Measurements from ENCODE around the gene CKLF.
"Not testable (repeated sequence)": the region's sequence is repeated elsewhere in the genome, so short reads cannot be mapped to it uniquely, and the experiment has no call there.

CKLF gene, protein sequence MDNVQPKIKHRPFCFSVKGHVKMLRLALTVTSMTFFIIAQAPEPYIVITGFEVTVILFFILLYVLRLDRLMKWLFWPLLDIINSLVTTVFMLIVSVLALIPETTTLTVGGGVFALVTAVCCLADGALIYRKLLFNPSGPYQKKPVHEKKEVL

GRCh38 chr16:66552286-66553177 lies at the start of gene CKLF:
Gene CKLF, plus strand, starts transcription at chr16:66552576. Its CDS starts 140 bp downstream, at chr16:66552716.
- peak; percentile 81 for DNase-seq (ENCODE audit: low read depth)

GRCh38 chr16:66503030-66503429 lies 49.3 kb upstream of the CKLF start:
- DNase-seq (ENCODE audit: low read depth): no peak

DNA sequence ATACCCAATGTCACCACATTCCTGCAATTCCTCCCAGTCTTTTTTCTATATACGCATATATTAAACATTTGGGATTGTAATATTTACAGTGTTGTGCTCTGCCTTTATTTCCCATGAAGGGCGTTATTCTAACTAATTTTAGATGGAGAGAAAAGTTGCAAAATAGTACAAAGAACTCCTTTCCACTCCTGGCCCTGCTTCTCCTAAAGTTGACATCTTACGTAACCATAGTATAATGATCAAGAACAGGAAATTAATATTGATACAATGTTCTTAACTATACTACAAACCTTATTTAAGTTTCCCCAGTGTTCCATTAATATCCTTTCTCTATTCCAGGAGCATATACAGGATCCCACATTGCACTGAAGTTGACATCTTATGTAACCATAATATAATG lies 48.8 kb upstream of the CKLF start:
- no peak for DNase-seq (ENCODE audit: low read depth)

- DNase-seq (ENCODE audit: low read depth): no peak
These were observed 44.6 kb upstream of the CKLF start for GRCh38 chr16:66507731-66508239.

- DNase-seq (ENCODE audit: low read depth): no peak
These were observed 44.0 kb upstream of the CKLF start for GRCh38 chr16:66508248-66508913.

DNA sequence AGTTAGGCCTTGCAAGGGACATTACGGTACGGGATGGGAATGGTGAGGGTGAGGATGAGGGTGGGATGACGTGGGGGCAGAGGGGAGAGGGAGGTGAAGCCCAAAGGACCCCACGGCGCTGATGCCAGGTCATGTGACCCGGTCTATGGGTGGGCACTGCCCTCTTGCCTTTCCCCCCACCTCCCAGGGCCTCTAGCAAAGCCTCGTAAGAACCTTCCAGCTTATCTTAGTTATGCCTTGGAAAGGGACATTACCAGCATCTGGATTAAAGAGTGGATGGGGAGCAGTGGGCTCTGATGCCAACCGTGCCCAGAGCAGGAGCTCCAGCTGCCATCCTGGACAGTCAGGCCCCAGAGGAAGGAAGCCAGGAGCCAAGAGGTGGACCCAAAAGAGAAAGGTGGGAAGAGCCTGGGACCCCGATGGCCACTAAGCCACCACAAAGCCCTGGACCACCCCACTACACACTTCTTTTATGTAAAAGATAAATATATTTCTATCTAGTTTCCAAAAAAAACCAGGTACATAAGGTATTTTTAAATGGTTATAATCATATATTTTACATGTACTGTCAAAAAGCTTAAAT lies 43.4 kb upstream of the CKLF start:
- DNase-seq (ENCODE audit: low read depth): no peak

- DNase-seq (ENCODE audit: low read depth): no peak
These were observed 42.8 kb upstream of the CKLF start for GRCh38 chr16:66509576-66509975.

DNA sequence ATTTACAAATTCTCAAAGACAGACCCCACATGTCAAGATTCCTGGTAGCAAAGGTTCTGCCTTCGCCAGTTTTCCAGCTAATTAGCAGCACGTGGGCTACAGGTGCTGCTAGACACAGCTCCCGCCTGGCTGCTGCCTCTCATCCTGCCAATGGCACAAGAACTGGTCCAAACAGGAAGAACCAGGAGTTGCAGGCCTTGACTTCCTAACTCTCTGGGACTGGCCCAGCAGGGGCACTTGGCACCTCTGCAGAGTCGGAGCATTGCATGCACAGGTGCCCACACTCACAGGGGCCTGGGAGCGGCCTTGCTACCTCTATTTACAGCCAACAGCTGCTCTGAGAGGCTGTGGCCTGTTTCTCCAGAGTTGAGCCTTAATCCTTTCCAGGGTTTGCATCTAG lies 42.1 kb upstream of the CKLF start:
- no peak for DNase-seq (ENCODE audit: low read depth)

GRCh38 chr16:66510711-66511601 lies 41.4 kb upstream of the CKLF start:
- no peak for DNase-seq (ENCODE audit: low read depth)

- DNase-seq (ENCODE audit: low read depth): no peak
These were observed 40.6 kb upstream of the CKLF start for GRCh38 chr16:66511602-66512271.

DNA sequence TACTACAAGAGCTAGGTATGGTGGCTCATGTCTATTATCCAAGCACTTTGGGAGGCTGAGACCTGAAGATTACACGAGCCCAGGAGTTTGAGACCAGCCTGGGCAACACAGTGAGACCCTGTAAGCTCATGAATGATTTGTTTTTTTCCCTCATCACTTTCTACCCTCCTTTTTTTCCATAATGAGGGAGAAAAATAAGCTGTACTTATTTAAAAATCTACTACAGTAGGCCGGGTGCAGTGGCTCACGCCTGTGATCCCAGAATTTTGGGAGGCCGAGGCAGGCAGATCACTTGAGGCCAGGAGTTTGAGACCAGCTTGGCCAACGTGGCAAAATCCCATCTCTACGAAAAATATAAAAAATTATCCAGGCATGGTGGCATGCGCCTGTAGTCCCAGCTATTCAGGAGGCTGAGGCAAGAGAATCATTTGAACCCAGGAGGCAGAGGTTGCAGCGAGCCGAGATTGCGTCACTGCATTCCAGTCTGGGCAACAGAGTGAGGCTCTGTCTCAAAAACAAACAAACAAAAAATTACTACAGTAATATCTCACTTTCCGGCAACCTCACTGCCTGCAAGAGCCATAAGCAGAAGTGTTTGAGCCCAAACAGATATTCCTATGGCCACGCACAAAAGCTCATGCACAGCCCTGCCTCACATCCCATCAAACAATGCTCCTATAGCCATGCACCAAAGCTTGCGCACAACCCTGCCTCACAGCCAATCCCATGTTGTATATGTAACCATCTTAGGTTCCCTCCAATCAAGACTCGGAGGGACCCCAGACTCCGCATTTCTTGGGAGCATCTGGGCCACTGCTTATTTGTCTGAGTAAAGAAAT lies 39.9 kb upstream of the CKLF start:
- DNase-seq (ENCODE audit: low read depth): no peak

- DNase-seq (ENCODE audit: low read depth): no peak
These were observed 39.2 kb upstream of the CKLF start for GRCh38 chr16:66513111-66513723.

DNA sequence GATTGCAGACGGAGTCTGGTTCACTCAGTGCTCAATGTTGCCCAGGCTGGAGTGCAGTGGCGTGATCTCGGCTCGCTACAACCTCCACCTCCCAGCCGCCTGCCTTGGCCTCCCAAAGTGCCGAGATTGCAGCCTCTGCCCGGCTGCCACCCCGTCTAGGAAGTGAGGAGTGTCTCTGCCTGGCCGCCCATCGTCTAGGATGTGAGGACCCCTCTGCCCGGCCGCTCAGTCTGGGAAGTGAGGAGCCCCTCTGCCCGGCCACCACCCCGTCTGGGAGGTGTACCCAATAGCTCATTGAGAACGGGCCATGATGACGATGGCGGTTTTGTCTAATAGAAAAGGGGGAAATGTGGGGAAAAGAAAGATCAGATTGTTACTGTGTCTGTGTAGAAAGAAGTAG lies 38.0 kb upstream of the CKLF start:
- not testable (repeated sequence) for DNase-seq (ENCODE audit: low read depth)

GRCh38 chr16:66514980-66515595 lies 37.3 kb upstream of the CKLF start:
- not testable (repeated sequence) for DNase-seq (ENCODE audit: low read depth)

- no peak for DNase-seq (ENCODE audit: low read depth)
These were observed 36.5 kb upstream of the CKLF start for GRCh38 chr16:66515596-66516508.

GRCh38 chr16:66516509-66516807 lies 35.9 kb upstream of the CKLF start:
- DNase-seq (ENCODE audit: low read depth): no peak

- DNase-seq (ENCODE audit: low read depth): peak; percentile 67
These were observed 35.4 kb upstream of the CKLF start for GRCh38 chr16:66516808-66517585.

Measured in stimulated activated CD8-positive, alpha-beta memory T cell treated with anti-CD3 and anti-CD28 coated beads, Interleukin-4, amount 100 ng/mL, for 24 hours (primary cell).